HG03159 (cell line): ENCODE data around the gene MROH9.

ENCODE experiments used
- ATAC-seq: cut with Tn5 transposase; IDR thresholded peaks from one replicate; pipeline ENCODE4 v1.9.1; 2021; ENCODE audit warnings: mild to moderate bottlenecking, moderate library complexity; ENCODE audit not compliant: unreplicated experiment

MROH9 gene

GRCh38 chr1:170964506-170964905 is 29.2 kb downstream of the MROH9 start:
- ATAC-seq = no peak

- ATAC-seq = peak; percentile 89
Measured at GRCh38 chr1:170967042-170967910, 31.9 kb downstream of the MROH9 start.

DNA sequence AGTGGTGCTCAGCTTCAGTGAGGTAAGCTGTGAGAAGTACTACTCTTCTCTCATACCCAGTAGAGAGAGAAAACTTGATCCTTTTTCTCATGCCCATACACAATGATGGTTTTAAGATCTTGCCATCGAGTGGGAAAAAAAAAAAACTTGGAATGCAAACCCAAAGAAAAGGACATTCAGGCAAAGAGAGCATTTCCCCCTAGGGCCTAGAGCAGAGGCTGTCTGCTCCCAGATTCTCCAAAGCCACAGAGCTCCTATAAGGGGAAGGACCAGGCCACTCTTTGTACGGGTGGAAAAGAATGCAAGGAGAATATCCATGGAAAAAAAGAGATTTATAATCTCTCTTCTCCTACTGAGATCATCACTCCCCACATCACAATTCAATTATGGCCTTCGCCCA is 34.9 kb downstream of the MROH9 start:
- ATAC-seq = no peak

- no peak for ATAC-seq
Measured at GRCh38 chr1:170978371-170978910, 43.1 kb downstream of the MROH9 start.

DNA sequence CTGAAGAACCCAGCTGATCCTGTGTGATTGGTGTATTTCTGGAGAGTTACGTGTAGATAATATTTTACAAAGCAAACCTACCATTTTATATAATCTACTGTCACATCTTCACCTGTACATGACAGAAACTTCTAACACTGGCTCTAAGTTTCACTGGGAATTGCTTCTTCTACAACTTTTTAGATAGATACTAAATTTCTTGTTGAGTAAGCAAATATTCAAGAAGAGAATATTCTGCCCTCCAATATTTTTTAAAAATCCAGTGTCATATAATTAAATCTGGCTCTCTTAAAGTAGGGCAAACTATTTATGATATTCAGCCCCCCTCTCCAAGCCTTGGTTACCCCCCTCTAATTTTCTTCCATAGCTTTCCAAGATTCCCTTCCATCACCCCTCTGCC is 50.1 kb downstream of the MROH9 start:
- no peak for ATAC-seq

DNA sequence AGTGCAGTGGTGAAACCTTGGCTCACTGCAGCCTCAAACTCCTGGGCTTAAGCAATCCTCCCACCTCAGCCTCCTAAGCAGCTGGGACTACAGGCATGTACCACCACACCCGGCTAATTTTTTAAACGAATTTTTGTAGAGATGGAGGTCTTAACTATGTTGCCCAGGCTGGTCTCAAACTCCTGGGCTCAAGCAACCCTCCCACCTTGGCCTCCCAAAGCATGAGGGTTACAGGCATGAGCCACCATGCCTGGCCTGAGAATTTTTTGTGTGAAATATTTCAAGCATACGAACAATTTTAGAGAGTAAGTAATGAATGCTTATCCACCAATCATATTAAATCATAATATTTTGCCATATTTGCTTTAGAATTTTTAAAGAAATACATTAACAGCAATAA is 51.6 kb downstream of the MROH9 start:
- ATAC-seq = no peak

DNA sequence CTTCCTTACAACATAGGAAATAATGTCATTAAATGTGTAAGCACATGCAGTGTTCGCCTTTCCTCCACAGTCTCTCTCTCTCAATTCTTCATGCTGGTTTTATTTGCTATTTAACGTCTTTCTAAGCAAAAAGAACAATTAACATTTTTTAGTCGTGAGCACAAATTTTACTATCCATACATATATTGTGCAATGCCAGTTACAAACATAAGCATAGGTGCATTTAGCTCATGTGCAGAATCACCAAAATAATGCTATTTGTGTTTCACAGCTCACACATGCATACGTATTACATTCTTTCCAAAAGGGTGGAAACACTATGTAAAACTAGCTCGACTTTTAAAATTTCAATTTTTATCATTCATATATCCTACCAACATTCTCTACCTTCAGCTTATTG is 52.1 kb downstream of the MROH9 start:
- ATAC-seq = no peak

DNA sequence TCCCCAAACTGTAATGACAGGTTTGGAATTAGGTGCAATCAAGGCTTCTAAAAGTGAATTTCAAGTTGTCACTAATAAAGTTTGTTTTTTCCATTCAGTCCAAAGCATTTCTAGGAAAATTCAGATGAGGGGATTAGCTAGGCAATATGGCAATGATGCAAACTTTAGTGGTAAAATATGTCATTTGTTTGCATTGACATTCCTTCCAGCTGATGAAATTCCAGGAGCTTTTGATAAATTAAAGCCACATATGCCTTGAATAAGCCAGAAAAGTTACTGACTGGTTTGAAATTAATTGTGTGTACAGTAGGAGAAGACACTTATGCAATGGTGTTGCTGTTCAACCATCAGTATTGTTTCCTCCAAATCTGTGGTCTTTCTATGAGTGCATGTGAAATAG is 57.8 kb downstream of the MROH9 start:
- ATAC-seq = no peak

DNA sequence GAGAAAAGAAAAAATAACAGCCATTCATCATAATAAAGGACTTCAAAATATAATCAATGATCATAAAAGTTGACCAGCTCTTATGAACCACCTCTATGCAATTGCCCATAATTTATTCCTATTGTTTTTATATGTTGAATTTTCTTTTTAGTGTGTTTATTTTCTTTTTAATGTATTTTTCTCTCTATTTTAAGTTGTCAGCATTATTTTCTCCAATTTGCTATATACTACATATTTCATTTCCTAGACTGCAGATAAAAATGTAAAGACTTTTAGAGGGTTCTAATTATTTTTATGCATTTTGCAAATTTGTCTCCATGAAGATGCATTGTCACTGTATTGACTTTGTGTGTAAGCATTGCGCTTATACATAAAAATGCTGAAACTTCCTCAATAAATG is 58.4 kb downstream of the MROH9 start:
- ATAC-seq = no peak

- no peak for ATAC-seq
Measured at GRCh38 chr1:171014880-171015279, 79.5 kb downstream of the MROH9 start.

GRCh38 chr1:171017426-171017825 is 82.1 kb downstream of the MROH9 start:
- ATAC-seq = no peak

DNA sequence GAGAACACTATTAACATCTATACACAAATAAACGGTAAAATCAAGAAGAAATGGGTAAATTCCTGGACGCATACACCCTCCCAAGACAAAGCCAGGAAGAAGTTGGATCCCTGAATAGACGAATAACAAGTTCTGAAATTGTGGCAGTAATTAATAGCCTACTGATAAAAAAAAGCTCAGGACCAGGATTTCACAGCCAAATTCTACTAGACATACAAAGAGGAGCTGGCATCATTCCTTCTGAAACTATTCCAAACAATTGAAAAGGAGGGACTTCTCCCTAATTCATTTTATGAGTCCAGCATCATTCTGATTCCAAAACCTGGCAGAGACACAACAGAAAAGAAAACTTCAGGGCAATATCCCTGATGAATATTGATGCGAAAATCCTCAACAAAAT is 84.6 kb downstream of the MROH9 start:
- ATAC-seq = no peak

GRCh38 chr1:171032822-171033702 is 97.7 kb downstream of the MROH9 start:
- no peak for ATAC-seq

DNA sequence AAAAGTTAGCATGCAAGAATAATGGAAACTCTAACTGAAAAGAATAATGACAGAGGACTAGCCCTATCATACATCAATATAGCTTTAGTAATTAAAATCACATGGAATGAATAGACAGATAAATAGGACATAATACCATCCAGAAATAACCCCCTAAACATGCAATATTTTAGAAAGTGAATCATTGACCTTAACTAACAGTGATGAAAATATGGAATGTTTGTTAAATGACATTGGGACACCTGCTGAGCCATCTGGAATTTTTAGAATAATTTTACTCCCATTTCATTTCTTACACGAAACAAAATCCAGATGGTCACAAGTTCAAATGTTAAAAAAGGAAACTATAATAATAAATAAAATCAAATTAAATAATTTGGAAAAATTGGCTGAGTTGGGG is 102.3 kb downstream of the MROH9 start:
- ATAC-seq = no peak

DNA sequence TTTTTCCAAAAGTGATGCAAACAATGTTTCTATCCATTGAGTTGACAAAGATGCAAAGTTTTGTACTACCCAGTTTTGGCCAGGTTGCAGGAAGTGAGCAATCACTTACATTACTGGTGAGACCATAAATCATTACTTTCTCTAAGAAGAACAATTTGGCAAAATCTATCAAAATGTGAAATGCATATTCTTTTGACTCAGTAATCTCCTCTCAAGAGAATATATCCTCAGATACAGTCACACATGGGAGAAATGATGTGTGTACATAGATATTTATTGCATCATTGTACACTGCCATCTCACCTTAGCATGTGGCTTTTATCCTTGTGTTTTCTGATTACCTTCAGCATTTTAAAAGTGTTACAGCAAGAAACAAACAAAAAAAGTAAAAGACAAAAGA is 103.0 kb downstream of the MROH9 start:
- ATAC-seq = no peak

- ATAC-seq = no peak
Measured at GRCh38 chr1:171048014-171048413, 112.7 kb downstream of the MROH9 start.

DNA sequence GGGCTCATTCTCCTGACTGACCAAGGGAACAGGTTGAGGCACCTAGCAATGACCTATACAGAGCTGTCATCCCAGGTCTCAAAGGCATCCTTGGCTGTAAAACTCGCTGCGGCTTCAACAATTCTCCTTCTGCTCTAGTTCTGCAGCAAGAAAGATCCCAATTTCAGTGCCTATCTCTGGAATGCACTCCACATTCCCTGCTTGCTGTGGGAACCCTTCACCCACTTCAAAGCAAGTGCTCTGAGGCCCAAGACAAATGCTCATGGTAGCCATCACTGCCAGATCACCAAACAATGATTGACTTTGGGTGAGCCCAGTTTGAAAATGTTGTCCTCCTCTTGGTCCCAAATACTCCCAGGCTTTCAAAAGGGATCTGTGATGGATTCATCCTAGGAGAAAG is 117.6 kb downstream of the MROH9 start:
- no peak for ATAC-seq

GRCh38 chr1:171055966-171056643 is 120.8 kb downstream of the MROH9 start:
- ATAC-seq = no peak

GRCh38 chr1:171061425-171062143 is 126.2 kb downstream of the MROH9 start:
- ATAC-seq = no peak

GRCh38 chr1:171062902-171063301 is 127.6 kb downstream of the MROH9 start:
- ATAC-seq = no peak

DNA sequence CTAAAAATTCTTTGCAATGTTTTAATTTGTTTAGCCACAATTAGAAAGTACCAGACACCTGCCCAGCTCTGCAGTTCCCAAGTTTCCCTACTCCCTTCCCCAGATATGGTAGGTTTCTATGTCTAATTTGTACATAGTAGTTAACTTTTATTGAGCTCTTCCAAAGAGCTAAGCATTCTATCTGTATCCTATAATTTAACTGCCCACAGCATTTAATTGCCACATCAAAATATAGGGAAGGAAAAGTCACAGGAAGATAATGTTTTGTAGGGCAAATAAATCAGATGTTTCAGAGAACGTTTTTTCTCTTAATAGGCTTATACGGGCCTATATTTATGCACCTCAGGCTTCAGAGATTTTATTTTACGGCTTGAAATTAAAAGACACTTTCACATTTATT is 139.7 kb downstream of the MROH9 start:
- ATAC-seq = no peak
